ENCODE measurements around the gene C1orf74.

C1orf74 gene

GRCh38 chr1:209778102-209778501 is 6.3 kb downstream of the C1orf74 start:
- TF ChIP-seq CSDC2 (CRISPR knock-in tag; IDR thresholded peaks at IDR 0.05) (no peak), RARB (CRISPR knock-in tag; IDR thresholded peaks at IDR 0.05) (no peak), ZNF8 (CRISPR knock-in tag; IDR thresholded peaks at IDR 0.05) (no peak)
- no peak for ATAC-seq

GRCh38 chr1:209777587-209777986 is 6.8 kb downstream of the C1orf74 start:
- TF ChIP-seq, protein P1, sequence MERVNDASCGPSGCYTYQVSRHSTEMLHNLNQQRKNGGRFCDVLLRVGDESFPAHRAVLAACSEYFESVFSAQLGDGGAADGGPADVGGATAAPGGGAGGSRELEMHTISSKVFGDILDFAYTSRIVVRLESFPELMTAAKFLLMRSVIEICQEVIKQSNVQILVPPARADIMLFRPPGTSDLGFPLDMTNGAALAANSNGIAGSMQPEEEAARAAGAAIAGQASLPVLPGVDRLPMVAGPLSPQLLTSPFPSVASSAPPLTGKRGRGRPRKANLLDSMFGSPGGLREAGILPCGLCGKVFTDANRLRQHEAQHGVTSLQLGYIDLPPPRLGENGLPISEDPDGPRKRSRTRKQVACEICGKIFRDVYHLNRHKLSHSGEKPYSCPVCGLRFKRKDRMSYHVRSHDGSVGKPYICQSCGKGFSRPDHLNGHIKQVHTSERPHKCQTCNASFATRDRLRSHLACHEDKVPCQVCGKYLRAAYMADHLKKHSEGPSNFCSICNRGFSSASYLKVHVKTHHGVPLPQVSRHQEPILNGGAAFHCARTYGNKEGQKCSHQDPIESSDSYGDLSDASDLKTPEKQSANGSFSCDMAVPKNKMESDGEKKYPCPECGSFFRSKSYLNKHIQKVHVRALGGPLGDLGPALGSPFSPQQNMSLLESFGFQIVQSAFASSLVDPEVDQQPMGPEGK (CRISPR knock-in tag; IDR thresholded peaks at IDR 0.05; ENCODE audit: borderline replicate concordance) = no peak
- no peak for TF ChIP-seq POU6F1 (CRISPR knock-in tag; IDR thresholded peaks at IDR 0.05; ENCODE audit: borderline replicate concordance, low read depth)
- no peak for ATAC-seq

DNA sequence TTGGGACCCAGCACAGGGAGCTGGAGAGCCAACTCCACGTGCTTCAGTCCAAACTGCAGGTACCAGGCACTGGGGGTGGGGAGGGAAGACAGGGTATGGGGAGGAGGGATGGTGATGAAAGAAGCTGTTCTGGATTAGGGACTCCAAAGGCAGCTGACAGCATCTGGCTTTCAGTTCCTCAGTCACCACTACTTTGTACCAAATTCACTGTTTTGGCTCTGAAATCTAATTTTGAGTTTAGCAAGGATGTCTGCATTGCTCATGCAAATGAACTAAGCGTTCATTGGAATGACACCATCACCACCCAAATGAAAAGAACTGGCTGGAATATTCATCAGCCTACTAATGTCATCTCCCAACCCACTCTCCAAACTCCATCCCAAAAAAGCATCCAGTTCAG is 8.7 kb downstream of the C1orf74 start:
- TF ChIP-seq ZNF8 (CRISPR knock-in tag; IDR thresholded peaks at IDR 0.05) = no peak
- no peak for TF ChIP-seq TCF4 (CRISPR knock-in tag; IDR thresholded peaks at IDR 0.05; ENCODE audit: borderline replicate concordance)
- no peak for TF ChIP-seq ZNF70 (CRISPR knock-in tag; IDR thresholded peaks at IDR 0.05)
- TF ChIP-seq ZFP3 (CRISPR knock-in tag; IDR thresholded peaks at IDR 0.05) = no peak
- TF ChIP-seq RARB (CRISPR knock-in tag; IDR thresholded peaks at IDR 0.05) = no peak
- TF ChIP-seq PPARA (CRISPR knock-in tag; IDR thresholded peaks at IDR 0.05; ENCODE audit: borderline replicate concordance) = no peak
- TF ChIP-seq SNAI2 (CRISPR knock-in tag; IDR thresholded peaks at IDR 0.05) = no peak
- TF ChIP-seq, protein P1 (CRISPR knock-in tag; IDR thresholded peaks at IDR 0.05; ENCODE audit: borderline replicate concordance) = no peak
- TF ChIP-seq OSR1 (CRISPR knock-in tag; IDR thresholded peaks at IDR 0.05) = no peak
- ATAC-seq = no peak

DNA sequence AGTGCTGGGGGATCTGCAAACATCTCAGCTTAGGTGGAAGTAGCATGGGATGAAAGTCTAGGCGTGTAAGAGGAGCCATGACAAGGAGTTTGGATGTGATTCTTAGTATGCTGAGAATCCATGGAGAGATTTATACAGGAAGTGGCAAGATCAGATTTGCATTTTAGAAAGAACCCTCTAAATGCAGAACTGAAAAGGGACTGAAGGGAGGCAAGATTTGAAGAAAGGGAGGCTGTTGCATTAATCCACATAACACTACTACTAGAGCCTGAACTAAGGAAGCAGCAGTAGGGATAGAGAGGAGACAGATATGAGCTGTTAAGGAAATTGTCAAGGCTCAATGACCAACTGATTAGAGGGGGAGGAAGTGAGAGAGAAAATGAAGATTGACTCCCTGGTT is 9.8 kb downstream of the C1orf74 start:
- ATAC-seq = no peak

More for the DNA sequence above, 9.8 kb downstream of the C1orf74 start:
- TF ChIP-seq SNAI2 (CRISPR knock-in tag; IDR thresholded peaks at IDR 0.05) (no peak), TCF4 (CRISPR knock-in tag; IDR thresholded peaks at IDR 0.05; ENCODE audit: borderline replicate concordance) (no peak), OSR1 (CRISPR knock-in tag; IDR thresholded peaks at IDR 0.05) (no peak), BACH2 (CRISPR knock-in tag; IDR thresholded peaks at IDR 0.05; ENCODE audit: borderline replicate concordance) (no peak), CSDC2 (CRISPR knock-in tag; IDR thresholded peaks at IDR 0.05) (no peak), GLIS3 (CRISPR knock-in tag; IDR thresholded peaks at IDR 0.05) (no peak), ZC3H10 (CRISPR knock-in tag; IDR thresholded peaks at IDR 0.05) (no peak), ESRRG (CRISPR knock-in tag; IDR thresholded peaks at IDR 0.05) (no peak), CREB5 (CRISPR knock-in tag; IDR thresholded peaks at IDR 0.05; ENCODE audit: low read depth) (no peak), ZFP3 (CRISPR knock-in tag; IDR thresholded peaks at IDR 0.05) (no peak), ZNF565 (CRISPR knock-in tag; conservative IDR thresholded peaks at IDR 0.05; ENCODE audit: low read depth) (no peak), TOX (CRISPR knock-in tag; IDR thresholded peaks at IDR 0.05; ENCODE audit: borderline replicate concordance) (no peak)
- TF ChIP-seq, protein P2, sequence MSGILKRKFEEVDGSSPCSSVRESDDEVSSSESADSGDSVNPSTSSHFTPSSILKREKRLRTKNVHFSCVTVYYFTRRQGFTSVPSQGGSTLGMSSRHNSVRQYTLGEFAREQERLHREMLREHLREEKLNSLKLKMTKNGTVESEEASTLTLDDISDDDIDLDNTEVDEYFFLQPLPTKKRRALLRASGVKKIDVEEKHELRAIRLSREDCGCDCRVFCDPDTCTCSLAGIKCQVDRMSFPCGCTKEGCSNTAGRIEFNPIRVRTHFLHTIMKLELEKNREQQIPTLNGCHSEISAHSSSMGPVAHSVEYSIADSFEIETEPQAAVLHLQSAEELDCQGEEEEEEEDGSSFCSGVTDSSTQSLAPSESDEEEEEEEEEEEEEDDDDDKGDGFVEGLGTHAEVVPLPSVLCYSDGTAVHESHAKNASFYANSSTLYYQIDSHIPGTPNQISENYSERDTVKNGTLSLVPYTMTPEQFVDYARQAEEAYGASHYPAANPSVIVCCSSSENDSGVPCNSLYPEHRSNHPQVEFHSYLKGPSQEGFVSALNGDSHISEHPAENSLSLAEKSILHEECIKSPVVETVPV (CRISPR knock-in tag; IDR thresholded peaks at IDR 0.05) = no peak
- TF ChIP-seq, protein P3, sequence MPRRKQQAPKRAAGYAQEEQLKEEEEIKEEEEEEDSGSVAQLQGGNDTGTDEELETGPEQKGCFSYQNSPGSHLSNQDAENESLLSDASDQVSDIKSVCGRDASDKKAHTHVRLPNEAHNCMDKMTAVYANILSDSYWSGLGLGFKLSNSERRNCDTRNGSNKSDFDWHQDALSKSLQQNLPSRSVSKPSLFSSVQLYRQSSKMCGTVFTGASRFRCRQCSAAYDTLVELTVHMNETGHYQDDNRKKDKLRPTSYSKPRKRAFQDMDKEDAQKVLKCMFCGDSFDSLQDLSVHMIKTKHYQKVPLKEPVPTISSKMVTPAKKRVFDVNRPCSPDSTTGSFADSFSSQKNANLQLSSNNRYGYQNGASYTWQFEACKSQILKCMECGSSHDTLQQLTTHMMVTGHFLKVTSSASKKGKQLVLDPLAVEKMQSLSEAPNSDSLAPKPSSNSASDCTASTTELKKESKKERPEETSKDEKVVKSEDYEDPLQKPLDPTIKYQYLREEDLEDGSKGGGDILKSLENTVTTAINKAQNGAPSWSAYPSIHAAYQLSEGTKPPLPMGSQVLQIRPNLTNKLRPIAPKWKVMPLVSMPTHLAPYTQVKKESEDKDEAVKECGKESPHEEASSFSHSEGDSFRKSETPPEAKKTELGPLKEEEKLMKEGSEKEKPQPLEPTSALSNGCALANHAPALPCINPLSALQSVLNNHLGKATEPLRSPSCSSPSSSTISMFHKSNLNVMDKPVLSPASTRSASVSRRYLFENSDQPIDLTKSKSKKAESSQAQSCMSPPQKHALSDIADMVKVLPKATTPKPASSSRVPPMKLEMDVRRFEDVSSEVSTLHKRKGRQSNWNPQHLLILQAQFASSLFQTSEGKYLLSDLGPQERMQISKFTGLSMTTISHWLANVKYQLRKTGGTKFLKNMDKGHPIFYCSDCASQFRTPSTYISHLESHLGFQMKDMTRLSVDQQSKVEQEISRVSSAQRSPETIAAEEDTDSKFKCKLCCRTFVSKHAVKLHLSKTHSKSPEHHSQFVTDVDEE (CRISPR knock-in tag; IDR thresholded peaks at IDR 0.05) = no peak

Data from SK-N-SH treated with all-trans-retinoic acid at 6 μM for 48 hours (cell line).